ENCODE results near the gene NEURL1. TPM values are rescaled to one million over a fixed set of nuclear protein-coding genes. Genes with fewer than 3 reads are reported as not detected.

The NEURL1 gene
- total and polyA plus RNA-seq, 2 experiments from 2014 or later, result 2.7 to 3.5 TPM

- H3K9me3 ChIP-seq (ENCODE audit: low read depth), result no peaks in the 10 kb centered on the region
- H3K4me3 ChIP-seq, result no peak overlapping the region
- H3K27ac ChIP-seq, result no peak overlapping the region
- H3K27me3 ChIP-seq, result no peaks in the 10 kb centered on the region
- DNase-seq (ENCODE audit: low read depth in 1 of 2, low spot score in 1 of 2), result peak in 1 of 2 donors; percentile 88
- no peaks in the 10 kb centered on the region for H3K4me1 ChIP-seq (ENCODE audit: low read depth)
- no peak for TF ChIP-seq CTCF (IDR thresholded peaks at IDR 0.05; ENCODE audit: low read depth, low read length)
- peaks cover 13% of the 10 kb centered on the region for H3K36me3 ChIP-seq
Measured at GRCh38 chr10:103448746-103449145, 44.8 kb upstream of the NEURL1 start.

- Histone ChIP-seq H3K9me3 (ENCODE audit: low read depth) (no peaks in the 10 kb centered on the region), H3K27me3 (no peaks in the 10 kb centered on the region), H3K4me3 (no peak overlapping the region), H3K27ac (no peak overlapping the region), H3K4me1 (ENCODE audit: low read depth) (no peaks in the 10 kb centered on the region), H3K36me3 (peaks cover 10% of the 10 kb centered on the region)
- no peak for DNase-seq (ENCODE audit: low read depth in 1 of 2, low spot score in 1 of 2)
- TF ChIP-seq CTCF (IDR thresholded peaks at IDR 0.05; ENCODE audit: low read depth, low read length), result no peak
Measured at GRCh38 chr10:103449208-103450144, 44.0 kb upstream of the NEURL1 start.

- H3K4me1 ChIP-seq (ENCODE audit: low read depth), result no peaks in the 10 kb centered on the region
Measured at GRCh38 chr10:103450201-103450695, 43.3 kb upstream of the NEURL1 start.

DNA sequence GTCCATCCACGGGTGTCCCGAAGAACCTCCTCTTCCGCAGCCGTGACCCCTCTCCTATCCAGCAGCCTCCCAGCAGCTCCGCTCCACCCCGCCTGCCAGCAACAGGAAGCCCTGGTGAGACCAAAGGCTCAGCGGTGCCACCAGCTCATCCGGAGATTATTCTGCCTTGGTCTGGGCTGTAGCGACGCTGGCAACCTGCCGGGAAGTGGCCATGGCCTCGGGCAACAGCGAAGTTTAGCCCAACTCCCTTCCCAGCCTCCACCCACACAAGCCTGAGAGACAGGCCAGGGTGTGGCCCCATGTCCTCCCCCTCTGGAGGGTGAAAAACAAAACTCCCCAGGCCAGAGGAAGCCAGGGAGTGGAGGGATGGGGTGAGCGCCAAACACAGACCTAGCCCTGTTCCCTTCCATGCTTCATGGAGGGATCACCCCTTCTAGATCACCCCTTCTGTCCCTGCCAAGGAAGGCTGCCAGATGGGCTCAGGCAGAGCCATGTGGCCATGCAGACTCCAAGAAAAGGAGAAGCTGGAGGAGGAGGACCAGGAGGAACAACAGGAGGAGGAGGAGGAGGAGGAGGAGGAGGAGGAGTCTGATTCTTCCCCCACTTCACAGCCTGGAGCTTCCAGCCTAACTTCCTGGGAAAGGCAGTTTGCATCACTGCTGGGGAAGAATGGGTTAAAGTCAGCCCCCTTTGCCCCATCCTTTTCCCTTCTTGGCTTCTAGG, 42.3 kb upstream of the NEURL1 start:
- no peaks in the 10 kb centered on the region for H3K9me3 ChIP-seq (ENCODE audit: low read depth)
- no peaks in the 10 kb centered on the region for H3K36me3 ChIP-seq
- no peak overlapping the region for H3K4me3 ChIP-seq
- no peak overlapping the region for H3K27ac ChIP-seq
- DNase-seq (ENCODE audit: low read depth in 1 of 2, low spot score in 1 of 2), result peak in 1 of 2 donors; percentile 45
- no peak for TF ChIP-seq CTCF (IDR thresholded peaks at IDR 0.05; ENCODE audit: low read depth, low read length)
- H3K4me1 ChIP-seq (ENCODE audit: low read depth), result no peaks in the 10 kb centered on the region
- no peaks in the 10 kb centered on the region for H3K27me3 ChIP-seq

More at GRCh38 chr10:103450201-103450695, 43.3 kb upstream of the NEURL1 start:
- Histone ChIP-seq H3K9me3 (ENCODE audit: low read depth) (no peaks in the 10 kb centered on the region), H3K4me3 (no peak overlapping the region), H3K27ac (no peak overlapping the region), H3K36me3 (peaks cover 3% of the 10 kb centered on the region), H3K27me3 (no peaks in the 10 kb centered on the region)
- no peak for TF ChIP-seq CTCF (IDR thresholded peaks at IDR 0.05; ENCODE audit: low read depth, low read length)
- DNase-seq (ENCODE audit: low read depth in 1 of 2, low spot score in 1 of 2), result no peak

DNA sequence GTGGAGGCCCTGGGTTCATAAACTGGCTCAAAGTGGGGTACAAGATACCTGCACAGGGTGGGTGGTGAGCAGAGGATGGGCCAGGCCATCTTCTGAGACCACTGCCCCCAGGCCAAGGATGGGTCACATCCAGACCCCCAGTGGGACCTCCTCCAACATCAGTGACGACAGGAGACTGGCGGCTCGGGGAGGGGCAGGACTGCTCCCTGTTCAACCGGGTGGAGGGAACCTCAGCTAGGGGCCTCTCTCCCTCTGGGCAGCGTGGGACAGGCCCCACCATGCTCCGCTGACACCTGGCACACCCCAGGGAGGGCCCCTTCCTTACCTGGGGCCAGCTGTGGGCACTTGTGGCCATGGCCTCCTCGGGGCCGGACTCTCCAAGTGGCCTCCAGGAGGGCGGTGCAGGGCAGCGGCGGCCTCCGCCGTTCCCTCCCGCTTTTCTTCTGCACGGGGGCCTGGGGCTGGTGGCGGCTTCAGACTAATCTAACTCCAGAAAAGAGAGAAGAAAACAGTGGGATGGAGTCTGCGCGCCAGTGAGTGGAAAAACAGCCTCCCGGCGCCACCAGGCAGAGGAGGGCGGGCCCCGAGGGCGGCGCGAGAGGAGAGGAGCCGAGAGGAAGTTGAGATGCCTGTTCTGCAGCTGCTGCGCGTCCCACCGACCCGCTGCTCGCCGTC, 41.5 kb upstream of the NEURL1 start, which contains the start of gene CALHM2:
CALHM2 (minus strand) TSS at position 540 of the 675 bp plus-strand sequence. CDS start 2,429 bp downstream, outside the sequence.
- no peaks in the 10 kb centered on the region for H3K4me1 ChIP-seq (ENCODE audit: low read depth)
- H3K27ac ChIP-seq, result no peak within 1 kb of the TSS
- no peaks in the 10 kb centered on the region for H3K9me3 ChIP-seq (ENCODE audit: low read depth)
- peak; percentile 68 to 70 for DNase-seq (ENCODE audit: low read depth in 1 of 2, low spot score in 1 of 2)
- no peaks in the 10 kb centered on the region for H3K36me3 ChIP-seq
- H3K4me3 ChIP-seq, result peak within 1 kb of the TSS; percentile 16
- H3K27me3 ChIP-seq, result no peaks in the 10 kb centered on the region
- TF ChIP-seq CTCF (IDR thresholded peaks at IDR 0.05; ENCODE audit: low read depth, low read length), result no peak

All from cardiac muscle cell (in vitro differentiated cells and primary cell).